GM12874 (cell line): ENCODE results near the gene SERPINA4.

Source experiments
- TF ChIP-seq, protein P1 (sequence below): IDR thresholded peaks from 2 replicates; pipeline ENCODE4 v1.5.1; 2011; ENCODE audit warnings: low read depth, mild to moderate bottlenecking, control low read depth, low read length, moderate library complexity; ENCODE audit not compliant: insufficient read depth

The SERPINA4 gene

DNA sequence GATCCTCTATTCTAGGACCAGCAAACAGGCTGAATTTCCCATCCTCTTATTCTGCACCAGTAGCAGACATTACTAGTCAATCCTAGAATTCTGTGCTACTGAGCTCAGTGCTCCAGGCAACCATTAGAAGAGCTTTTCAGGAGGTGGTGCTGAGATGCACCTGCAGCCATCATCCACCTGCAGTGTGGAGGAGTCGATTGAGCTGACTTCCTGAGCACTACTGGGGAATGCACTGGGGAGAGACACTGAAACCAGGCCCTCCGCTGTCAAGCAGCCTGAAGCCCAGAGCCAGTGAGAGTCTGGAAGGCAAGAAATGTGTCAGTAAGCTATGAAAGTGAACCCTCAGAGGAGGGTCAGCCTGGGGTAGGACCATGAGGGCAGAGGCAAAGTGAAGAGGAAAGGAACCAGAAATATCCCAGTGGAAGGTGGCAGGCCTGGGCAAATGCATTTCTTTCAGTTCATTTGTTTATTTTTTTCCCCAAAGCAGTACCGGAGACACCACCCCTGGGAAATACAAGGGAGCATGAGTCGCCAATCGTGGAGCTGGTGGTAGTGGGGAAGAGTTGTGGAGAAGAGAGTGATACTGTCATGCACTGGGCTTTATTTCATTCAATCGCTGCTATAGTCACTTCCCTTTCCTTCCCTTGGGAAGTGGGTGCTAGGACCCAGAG lies 23.0 kb upstream of the SERPINA4 start:
- TF ChIP-seq, protein P1, sequence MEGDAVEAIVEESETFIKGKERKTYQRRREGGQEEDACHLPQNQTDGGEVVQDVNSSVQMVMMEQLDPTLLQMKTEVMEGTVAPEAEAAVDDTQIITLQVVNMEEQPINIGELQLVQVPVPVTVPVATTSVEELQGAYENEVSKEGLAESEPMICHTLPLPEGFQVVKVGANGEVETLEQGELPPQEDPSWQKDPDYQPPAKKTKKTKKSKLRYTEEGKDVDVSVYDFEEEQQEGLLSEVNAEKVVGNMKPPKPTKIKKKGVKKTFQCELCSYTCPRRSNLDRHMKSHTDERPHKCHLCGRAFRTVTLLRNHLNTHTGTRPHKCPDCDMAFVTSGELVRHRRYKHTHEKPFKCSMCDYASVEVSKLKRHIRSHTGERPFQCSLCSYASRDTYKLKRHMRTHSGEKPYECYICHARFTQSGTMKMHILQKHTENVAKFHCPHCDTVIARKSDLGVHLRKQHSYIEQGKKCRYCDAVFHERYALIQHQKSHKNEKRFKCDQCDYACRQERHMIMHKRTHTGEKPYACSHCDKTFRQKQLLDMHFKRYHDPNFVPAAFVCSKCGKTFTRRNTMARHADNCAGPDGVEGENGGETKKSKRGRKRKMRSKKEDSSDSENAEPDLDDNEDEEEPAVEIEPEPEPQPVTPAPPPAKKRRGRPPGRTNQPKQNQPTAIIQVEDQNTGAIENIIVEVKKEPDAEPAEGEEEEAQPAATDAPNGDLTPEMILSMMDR = no peak

DNA sequence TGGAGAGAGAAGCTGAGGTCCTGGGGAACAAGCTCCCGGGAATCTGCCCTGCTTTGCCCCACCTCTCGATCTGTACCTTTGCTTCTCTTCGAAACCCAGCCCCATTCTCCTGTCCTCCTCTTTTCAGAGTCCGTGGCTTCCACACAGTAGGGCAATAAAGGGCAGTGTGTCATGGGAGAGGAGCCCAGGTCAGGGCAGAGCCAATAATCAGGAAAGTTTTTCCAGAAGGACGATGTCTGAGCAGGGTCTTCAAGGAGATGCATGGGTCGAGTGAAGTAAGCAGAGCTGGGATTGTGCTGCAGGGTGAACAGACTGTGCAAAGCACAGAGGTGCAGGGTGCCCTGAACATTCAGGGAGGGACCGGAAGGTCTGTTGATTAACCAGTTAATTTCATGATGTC lies 22.1 kb upstream of the SERPINA4 start:
- TF ChIP-seq, protein P1 = no peak

DNA sequence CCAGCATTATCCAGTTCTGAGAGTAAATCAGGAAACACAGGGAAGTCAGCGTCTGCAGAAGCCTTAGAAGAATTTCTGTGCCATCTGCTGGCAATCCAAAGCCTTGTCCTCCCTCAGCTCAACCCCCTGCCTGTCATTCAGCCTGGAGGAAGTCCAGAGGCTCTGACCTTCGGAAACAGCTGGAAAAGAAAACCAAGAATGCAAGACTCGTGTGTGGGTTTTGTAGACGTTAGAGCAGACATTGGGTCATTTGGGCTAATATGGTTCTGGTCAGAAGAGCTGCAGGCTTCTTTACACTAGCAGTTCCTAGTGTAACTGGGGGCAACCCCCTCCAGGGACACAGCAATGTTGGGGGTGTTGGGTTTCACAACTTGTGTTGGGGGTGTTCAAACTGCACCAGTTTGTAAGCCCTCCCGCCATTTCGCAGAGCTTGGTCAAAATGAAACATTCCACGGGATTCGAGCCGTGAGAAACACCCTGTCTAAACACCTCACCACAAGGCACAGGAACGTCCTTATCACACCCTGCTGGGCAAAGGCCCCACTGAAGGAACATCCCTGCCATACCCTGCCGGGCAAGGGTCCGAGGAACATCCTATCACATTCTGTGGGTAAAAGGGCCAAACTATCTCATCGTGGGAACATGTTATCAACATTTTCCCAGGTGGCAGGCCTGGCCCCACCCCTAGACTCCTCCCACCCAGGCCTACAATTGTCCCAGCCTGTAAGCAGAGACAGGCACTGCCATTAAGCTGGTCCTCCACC lies 21.0 kb upstream of the SERPINA4 start:
- TF ChIP-seq, protein P1 = no peak

DNA sequence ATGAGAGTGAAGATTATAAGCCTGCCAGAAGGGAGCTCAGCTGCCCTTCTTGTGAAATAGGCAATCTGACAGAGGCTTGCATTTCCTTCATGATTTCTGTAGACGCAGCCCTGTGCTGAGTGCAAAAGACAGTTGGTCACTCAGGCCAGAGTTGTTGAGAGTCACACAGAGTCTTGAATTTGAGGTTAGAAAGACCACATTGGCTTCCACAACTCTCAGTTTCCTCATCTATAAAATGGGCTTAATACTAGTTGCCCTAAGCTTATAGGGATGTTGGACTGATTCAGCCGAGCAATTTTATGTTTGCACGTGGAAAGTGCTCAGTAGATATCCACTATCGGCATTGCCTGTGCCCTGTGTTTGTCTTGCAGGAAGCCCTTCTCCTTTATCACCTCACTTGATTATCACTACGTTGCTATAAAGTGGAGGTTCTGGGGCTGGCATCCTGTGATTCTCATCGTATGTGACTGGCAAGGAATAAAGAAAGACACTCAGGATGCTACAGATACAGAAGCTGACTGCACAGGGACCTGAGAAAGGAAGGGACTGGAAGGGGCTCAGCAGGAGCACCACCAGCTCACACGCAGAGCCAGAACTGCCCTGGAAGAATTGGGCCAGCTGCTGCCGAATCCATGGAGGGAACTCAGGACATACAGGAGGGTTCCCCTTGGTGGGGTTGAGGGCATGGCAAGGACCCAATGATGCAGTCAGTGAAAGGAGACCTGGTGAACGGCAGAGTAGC lies 19.8 kb upstream of the SERPINA4 start:
- TF ChIP-seq, protein P1 = no peak

DNA sequence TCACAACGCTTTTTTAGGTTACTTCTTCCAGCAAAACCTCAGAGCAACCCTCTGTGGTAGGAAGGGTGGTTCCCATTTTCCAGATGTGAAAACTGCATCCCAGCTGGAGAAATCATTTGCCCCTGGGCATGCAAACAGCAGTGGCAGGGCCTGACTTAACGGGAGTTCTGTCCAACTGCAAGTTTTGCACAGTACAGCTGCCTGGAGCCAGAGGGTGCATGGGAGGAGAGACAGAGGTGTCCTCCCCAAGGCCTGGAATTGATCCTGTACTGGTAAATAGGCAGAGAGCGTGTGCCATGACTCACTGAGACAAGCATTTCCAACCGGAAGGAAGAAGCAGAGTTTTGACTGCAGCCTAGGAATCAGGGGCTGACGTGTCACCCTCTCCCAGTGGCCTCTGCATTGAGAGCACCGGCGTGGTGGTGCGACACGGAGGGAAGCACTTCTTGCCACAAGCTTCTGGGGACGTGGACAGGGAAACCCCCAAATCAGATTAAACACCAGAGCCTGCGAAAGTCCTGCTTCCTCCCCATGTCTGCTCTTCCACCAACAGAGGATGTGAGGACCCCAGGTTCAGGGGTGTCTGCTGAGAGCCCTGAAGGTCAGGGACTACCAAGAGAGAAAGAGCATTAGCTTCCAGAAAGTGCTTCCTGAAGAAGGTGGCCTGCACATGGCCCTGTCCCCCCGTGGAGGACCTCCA lies 19.0 kb upstream of the SERPINA4 start:
- TF ChIP-seq, protein P1 = no peak

DNA sequence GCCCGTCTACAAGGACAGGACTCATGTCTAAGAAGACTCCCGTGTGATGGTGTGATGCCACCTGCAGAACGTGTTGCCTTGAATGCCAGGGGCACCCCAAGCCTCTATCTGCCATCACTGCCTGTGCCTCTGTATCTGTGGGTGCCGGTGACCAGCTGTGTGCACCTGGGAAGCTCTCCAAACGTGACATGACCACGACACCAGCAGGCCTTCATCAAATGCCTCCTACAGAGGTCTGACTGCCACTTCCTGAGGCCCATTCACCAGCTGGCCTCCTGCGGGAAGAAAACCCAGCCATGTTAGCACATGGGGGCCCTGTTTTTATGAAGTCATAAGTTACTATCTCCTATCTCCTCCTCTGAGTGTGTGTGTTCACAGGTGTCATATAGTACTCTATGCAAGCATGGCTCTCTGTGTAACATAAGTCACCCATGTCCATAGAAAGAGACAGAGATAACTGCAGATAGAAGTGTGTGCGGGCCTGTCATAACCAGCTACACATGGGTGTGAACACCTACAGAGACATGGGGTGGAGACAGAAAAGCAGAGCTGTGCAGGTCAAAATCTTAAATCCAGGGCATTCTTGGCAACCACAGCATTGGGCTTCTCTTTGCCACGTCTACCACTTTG lies 18.3 kb upstream of the SERPINA4 start:
- TF ChIP-seq, protein P1 = no peak
